Hippocampal formation (tissue), 2 donors: ENCODE measurements around the gene PLPP7.

ENCODE experiments used
- DNase-seq, 2 donors: peaks; one replicate each; lab custom pipeline; 2025; lab: John Stamatoyannopoulos, UW

PLPP7 gene

DNA sequence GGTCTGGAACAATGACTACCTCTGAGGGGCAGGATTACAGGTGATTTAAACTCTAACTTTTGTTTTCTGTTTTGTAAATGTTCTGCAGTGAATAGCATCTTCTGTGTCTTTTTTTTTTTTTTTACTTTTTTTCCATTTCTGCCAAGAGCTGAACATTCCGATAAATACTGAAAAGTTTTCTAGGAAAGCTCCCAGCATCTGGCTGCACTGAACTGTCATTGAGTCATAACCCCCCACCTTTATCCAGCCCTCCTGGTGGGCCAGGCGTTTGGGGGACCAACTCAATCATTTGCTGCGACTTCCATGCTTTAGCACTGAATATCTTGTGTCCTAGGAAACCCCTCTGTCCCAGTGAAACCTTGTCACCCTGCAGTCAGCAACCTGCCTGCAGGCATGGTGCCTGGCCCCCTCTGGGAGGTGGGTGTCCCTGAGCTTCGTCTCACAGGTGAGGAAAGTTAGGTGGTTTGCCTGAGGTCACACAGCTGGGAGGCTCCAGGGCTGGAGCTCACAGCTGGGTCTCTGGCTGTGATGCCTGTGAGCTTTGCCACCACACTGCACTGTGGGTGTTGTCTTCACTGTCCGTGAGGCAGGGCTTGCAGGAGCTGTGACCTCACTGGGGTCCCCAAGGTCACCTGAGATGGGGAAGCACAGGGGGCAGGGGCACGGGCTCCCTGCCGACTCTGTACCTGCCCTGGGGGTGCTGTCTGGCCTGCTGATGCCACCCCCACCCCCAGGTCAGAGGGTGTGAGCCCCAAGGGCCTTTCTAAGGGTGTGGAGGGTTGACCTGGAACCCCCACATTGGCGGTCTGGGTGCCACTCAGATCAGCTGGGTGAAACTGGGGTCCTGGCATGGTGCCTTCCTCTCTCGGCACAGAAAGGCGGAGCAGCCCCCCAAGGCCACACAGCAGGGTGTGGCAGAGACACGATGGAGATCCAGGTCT, 14.1 kb downstream of the PLPP7 start:
- DNase-seq, result no peak

DNA sequence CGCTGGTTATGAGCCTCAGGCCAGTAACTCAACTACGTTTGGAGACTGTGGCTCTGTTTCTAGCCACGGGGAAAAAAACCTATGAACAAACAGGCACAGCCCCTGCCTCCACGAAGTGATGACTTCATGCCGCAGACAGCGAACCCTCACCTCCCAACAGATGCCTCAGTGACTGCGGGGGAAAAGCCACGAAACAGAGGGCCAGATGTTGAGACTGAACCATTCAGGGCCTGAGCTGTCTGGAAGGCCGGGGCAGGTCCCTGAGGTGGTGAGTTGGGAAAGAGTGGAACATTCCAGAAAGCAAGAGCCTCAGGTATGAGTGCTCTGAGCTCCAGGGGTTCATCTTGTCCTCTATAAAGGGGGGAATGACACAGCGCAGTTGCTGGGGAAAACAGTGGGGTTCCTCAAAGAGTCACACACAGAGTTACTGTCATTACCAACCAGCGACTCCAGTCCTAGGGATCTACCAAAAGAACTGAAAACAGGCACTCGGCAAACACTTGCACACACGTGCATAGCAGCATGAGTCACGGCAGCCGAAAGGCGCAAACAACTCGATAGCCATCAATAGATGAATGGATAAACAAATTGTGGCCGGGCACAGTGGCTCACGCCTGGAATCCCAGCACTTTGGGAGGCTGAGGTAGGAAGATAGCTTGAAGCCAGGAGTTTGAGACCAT, 15.3 kb downstream of the PLPP7 start:
- no peak for DNase-seq

GRCh38 chr9:131306397-131307004, 17.0 kb downstream of the PLPP7 start:
- no peak for DNase-seq

DNA sequence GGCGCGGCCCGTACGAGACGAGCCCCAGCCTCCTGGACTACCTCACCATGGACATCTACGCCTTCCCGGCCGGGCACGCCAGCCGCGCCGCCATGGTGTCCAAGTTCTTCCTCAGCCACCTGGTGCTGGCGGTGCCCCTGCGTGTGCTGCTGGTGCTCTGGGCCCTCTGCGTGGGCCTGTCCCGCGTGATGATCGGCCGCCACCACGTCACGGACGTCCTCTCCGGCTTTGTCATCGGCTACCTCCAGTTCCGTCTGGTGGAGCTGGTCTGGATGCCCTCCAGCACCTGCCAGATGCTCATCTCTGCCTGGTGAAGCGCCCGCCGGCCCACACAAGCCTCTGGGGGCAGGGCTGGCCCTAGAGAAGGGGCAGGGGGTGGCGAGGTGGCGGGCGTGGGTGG, 18.5 kb downstream of the PLPP7 start:
- no peak for DNase-seq

DNA sequence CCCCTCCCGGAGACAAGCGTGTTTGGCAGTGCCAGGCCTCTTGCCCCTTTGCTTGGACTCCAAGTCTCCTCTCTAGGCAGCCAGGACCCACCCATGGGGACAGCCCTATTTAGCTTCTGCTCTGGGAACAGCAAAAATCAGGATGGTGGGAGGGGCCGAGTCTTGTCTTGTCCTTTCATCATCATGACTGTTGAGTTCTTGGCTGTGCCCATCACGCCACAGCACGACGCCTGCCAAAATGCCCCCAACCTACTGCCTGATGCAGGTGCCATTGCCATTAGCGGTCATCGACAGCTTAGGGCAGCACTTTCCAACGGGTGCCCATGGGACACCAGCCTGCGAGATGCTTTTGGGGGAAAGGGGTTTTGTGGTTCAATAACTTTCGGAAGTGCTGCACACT, 18.9 kb downstream of the PLPP7 start:
- no peak for DNase-seq

GRCh38 chr9:131308906-131309529, 19.5 kb downstream of the PLPP7 start:
- DNase-seq, result no peak

DNA sequence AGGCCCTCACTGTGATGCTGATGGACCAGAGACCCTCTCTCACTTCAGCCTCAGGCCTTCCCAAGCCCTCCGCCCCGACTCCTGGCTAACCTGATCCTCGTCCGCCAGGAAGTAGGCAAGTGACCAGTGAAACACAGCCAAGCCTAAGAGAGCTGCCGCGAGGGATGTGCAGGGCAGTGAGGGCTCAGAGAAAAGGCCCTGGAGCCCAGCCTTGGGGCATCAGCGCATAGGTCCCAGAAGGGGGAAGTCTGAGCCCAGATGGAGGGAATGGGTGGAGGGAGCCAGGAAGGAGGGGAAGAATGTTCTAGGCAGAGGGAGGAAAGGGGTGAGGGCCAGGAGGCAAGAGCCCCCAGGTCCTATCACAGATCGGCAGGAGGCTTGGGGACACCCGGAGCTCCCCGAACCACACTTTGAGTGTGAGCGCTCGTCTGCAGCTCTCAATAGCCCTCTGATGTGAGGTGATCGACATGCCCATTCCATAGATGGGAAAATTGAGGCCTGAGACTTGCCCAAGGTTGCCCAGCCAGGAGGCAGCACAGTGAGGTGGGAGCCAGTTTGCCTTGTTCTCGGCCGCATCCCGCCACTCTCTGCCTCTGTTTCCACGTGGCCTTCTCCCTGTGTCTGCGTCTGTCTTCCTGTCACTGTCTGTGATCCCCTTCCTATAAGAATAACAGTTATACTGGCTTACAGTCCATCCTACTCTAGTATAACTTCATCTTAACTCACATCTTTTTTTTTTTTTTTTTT, 20.2 kb downstream of the PLPP7 start:
- DNase-seq, result no peak

- no peak for DNase-seq
These were observed 21.5 kb downstream of the PLPP7 start for GRCh38 chr9:131310833-131311554.

DNA sequence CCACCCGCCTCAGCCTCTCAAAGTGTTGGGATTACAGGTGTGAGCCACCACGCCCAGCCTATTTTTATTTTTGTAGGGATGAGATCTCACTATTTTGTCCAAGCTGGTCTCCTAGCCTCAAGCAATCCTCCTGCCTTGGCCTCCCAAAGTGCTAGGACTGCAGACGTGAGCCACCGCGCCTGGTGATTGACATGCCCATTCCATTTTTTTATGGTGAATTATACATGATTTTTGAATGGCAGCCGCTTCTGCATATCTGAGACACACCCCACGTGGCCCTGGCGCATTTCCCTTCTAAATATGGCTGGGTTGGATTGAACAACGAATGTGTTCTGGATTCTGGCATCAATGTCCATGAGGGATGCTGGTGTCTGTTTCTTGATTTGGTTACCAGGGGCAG, 22.7 kb downstream of the PLPP7 start:
- no peak for DNase-seq

GRCh38 chr9:131312822-131313770, 23.6 kb downstream of the PLPP7 start:
- no peak for DNase-seq

GRCh38 chr9:131318231-131319085, 28.9 kb downstream of the PLPP7 start:
- DNase-seq, result no peak

- DNase-seq, result no peak
These were observed 30.0 kb downstream of the PLPP7 start for GRCh38 chr9:131319486-131319885.

- no peak for DNase-seq
These were observed 30.6 kb downstream of the PLPP7 start for GRCh38 chr9:131320031-131320685.

DNA sequence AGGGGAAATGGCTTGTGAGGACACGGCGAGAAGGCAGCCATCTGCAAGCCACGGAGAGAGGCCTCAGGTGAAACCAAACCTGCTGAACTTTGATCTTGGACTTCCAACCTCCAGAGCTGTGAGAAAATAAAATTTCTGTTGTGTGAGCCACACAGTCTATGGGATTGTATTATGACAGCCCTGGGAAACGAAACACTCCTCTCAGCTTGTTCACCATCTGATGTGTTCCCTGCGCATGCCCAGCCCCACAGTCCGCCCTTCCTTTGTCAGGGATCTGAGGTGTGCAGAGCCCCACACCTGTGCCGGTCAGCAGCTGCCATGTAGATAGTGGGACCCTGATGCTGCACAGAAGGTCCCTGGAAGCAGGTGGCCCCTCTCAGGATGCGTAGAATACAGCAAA, 34.1 kb downstream of the PLPP7 start:
- no peak for DNase-seq

GRCh38 chr9:131324736-131325679, 35.5 kb downstream of the PLPP7 start:
- no peak for DNase-seq

DNA sequence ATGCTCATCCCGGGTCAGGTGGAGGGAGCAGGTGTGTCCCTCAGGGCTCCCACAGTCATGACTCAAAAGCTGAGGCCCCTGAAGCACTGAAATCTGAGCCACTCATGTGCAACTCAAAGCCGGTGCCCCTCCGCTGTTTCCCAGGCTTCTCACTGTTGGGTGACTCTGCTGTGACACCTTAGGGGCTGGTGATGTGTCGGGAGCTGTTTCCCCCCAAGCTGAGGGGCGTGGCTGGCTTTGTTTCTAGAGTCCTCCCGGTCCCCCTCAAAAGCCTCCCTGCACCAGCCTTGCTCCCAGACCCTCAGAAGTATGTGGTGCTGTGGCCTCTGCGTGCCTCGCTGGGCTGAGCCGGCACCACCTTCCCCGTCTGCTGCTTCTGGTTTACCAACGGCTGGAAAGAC, 39.7 kb downstream of the PLPP7 start:
- DNase-seq, result no peak
